Adrenal gland (tissue), 19 donors: ENCODE measurements around the gene SPZ1. TPM values are rescaled to one million over a fixed set of nuclear protein-coding genes. Genes with fewer than 3 reads are reported as not detected.
"Not testable (repeated sequence)": the region's sequence is repeated elsewhere in the genome, so short reads cannot be mapped to it uniquely, and the experiment has no call there.

Source experiments
- DNase-seq, 7 donors: peaks; one replicate each; pipeline ENCODE4 v3.0.0-alpha.2; 2019 to 2020
- H3K27ac ChIP-seq, 5 donors: fragments of 200-600 bp; sonication (generic) in 4 of 5; 1 replicate in 3 of 5; 2 replicates in 2 of 5; pipeline versions ENCODE4 v1.5.1 to v1.8.0; 2016 to 2020; ENCODE audit warnings: mild to moderate bottlenecking in 1 of 5
- H3K27me3 ChIP-seq: fragments of 200-600 bp; 2 replicates; pipeline ENCODE4 v1.8.0; 2021
- H3K36me3 ChIP-seq, 2 donors: fragments of 200-600 bp; replicated peaks in 1 of 2; 1 replicate in 1 of 2; 2 replicates in 1 of 2; pipeline versions ENCODE4 v1.5.1 to v1.8.0; 2018 to 2022
- H3K4me1 ChIP-seq, 2 donors: fragments of 200-600 bp; replicated peaks in 1 of 2; 1 replicate in 1 of 2; 2 replicates in 1 of 2; pipeline versions ENCODE4 v1.5.1 to v1.8.0; 2018 to 2021
- H3K4me3 ChIP-seq, 4 donors: fragments of 200-600 bp; sonication (generic) in 3 of 4; one replicate each; pipeline ENCODE4 v1.5.1; 2016 to 2018
- H3K9me3 ChIP-seq, 3 donors: fragments of 200-600 bp; sonication (generic) in 1 of 3; replicated peaks in 1 of 3; 1 replicate in 2 of 3; 2 replicates in 1 of 3; pipeline versions ENCODE4 v1.5.1 to v1.8.0; 2016 to 2021
- CTCF ChIP-seq, 6 experiments: fragments of 450-650 bp in 4 of 6; fragments of 200-600 bp in 2 of 6; sonication (generic) in 1 of 6; IDR thresholded peaks; 1 replicate in 5 of 6; 2 replicates in 1 of 6; pipeline versions ENCODE4 v1.5.1 to v1.8.0; 2016 to 2021; ENCODE audit warnings: antibody characterized with exemption in 6 of 6, mild to moderate bottlenecking in 2 of 6, moderate library complexity in 1 of 6
- POLR2A ChIP-seq, 2 donors: fragments of 450-650 bp; IDR thresholded peaks; one replicate each; pipeline ENCODE4 v1.6.1; 2017; ENCODE audit warnings: antibody characterized with exemption in 2 of 2, mild to moderate bottlenecking in 2 of 2, moderate library complexity in 1 of 2
- WGBS, 4 donors: extraction: QIAGEN DNeasy Blood & Tissue Kit in 2 of 4; methylation state at CpG; one replicate each; pipeline versions ENCODE4 v1.1.5 to v1.1.7; 2013 to 2017; 5-methylcytosine and 5-hydroxymethylcytosine counted together
- intact Hi-C, 2 donors: fragments of 100-400 bp; cut with DNase I; formaldehyde crosslinking; loops; one replicate each; pipeline versions ENCODE4 v1.14.1 to v1.15.0; 2022 to 2023
- long read RNA-seq, 10 donors: library from polyadenylated mRNA in 3 of 10; unstranded in 2 of 10; stranded (forward) in 1 of 10; transcript quantifications; one replicate each; pipeline ENCODE4 v2.0.0 and lab custom pipeline, GENCODE V29; 2021 to 2026
- polyA plus RNA-seq, 3 donors: library from polyadenylated mRNA; stranded (reverse); fragments of 200-250 nt in 2 of 3; fragments of 350-450 nt in 1 of 3; fragmentation: Illumina TruSeq in 1 of 3; extraction: RNeasy Lipid Tissue Mini Kit (QIAGEN cat#74804) in 1 of 3; gene quantifications; one replicate each; pipeline ENCODE4 v1.2.3, GENCODE V29; 2013 to 2014
- total RNA-seq, 9 donors: library from RNA; depleted of rRNA in 4 of 9; stranded (reverse); fragments of >200 nt in 4 of 9; fragments of 120-200 nt in 1 of 9; fragmentation: NEBNext Ultra II Directional in 1 of 9; extraction: Animal tissue kit (Norgen Biotek cat#: 25700) in 1 of 9; gene quantifications; one replicate each; pipeline versions ENCODE4 v1.1.0 to v1.2.4, GENCODE V29; 2013 to 2023
- donor health status: healthy with polysubstance abuse.
- donor health status: Bipolar disorder and iron deficiency.
- donor health status: DM: yes; HTN: yes; CAD: no.
- donor health status: DM: no; HTN: no; CAD: no.
- donor health status: DM: no; HTN: no; CAD: no.
- donor health status: DM: yes; HTN: yes; CAD: no.

SPZ1 gene
- total RNA-seq (not detected), polyA plus RNA-seq (not detected)
- long read RNA-seq, donor 1: 0 reads
- long read RNA-seq, donor 2: 0 reads
- long read RNA-seq, donor 3: 0 reads
- long read RNA-seq, donor 4: 0 reads
- long read RNA-seq, donor 5: 0 reads
- long read RNA-seq, donor 6: 0 reads
- long read RNA-seq, donor 7: 0 reads
- long read RNA-seq, donor 8: 0 reads
- long read RNA-seq, donor 9: 0 reads
- long read RNA-seq, donor 10: 0 reads

- intact Hi-C loops: no loop called here
- TF ChIP-seq POLR2A (IDR thresholded peaks at IDR 0.05): no peak
- TF ChIP-seq CTCF (IDR thresholded peaks at IDR 0.05): no peak
Measured at GRCh38 chr5:80319702-80320101, at the start of gene SPZ1. TSS of gene SPZ1 (plus strand) at chr5:80320002. CDS start at chr5:80320216, 214 bp downstream.

GRCh38 chr5:80270543-80270942 is 49.3 kb upstream of the SPZ1 start:
- not testable (repeated sequence) for H3K4me1 ChIP-seq, H3K9me3 ChIP-seq, DNase-seq, H3K27me3 ChIP-seq, H3K27ac ChIP-seq, H3K4me3 ChIP-seq, H3K36me3 ChIP-seq
- intact Hi-C loops: loop anchor here in 1 of 2 donors (10.0 kb wide), 1 partner anchor 176 kb away; no protein-coding TSS in a partner anchor
- 77 to 91% (median 88%) methylated on average over 2 of the region's 2 CpGs for WGBS, 4 donors

More at GRCh38 chr5:80319702-80320101, at the start of gene SPZ1:
- Histone ChIP-seq H3K9me3 (no peaks in the 10 kb centered on the region), H3K27me3 (no peaks in the 10 kb centered on the region), H3K36me3 (no peaks in the 10 kb centered on the region), H3K27ac (no peak within 1 kb of the TSS), H3K4me3 (no peak within 1 kb of the TSS), H3K4me1 (no peaks in the 10 kb centered on the region)
- WGBS, 4 donors: 63 to 91% (median 79%) methylated on average over 2 of the region's 2 CpGs
- DNase-seq: no peak

GRCh38 chr5:80275347-80275746 is 44.5 kb upstream of the SPZ1 start:
- DNase-seq: peak in 1 of 7 donors; percentile 27
- intact Hi-C loops: loop anchor here in 1 of 2 donors (10.0 kb wide), 1 partner anchor 181 kb away; no protein-coding TSS in a partner anchor
- Histone ChIP-seq H3K9me3 (no peaks in the 10 kb centered on the region), H3K27ac (no peak overlapping the region), H3K36me3 (no peaks in the 10 kb centered on the region), H3K4me1 (no peaks in the 10 kb centered on the region), H3K27me3 (no peaks in the 10 kb centered on the region), H3K4me3 (no peak overlapping the region)
- 79 to 86% (median 82%) methylated on average over 2 of the region's 2 CpGs for WGBS, 4 donors
- no peak for TF ChIP-seq POLR2A (IDR thresholded peaks at IDR 0.05)
- peak in 5 of 6 experiments; percentile 22 to 42 (median 33) for TF ChIP-seq CTCF (IDR thresholded peaks at IDR 0.05)

- Histone ChIP-seq H3K4me1 (no peaks in the 10 kb centered on the region), H3K27me3 (no peaks in the 10 kb centered on the region), H3K9me3 (no peaks in the 10 kb centered on the region), H3K4me3 (no peak overlapping the region), H3K36me3 (no peaks in the 10 kb centered on the region), H3K27ac (no peak overlapping the region)
- no peak for TF ChIP-seq CTCF (IDR thresholded peaks at IDR 0.05)
- no peak for TF ChIP-seq POLR2A (IDR thresholded peaks at IDR 0.05)
- no peak for DNase-seq
- intact Hi-C loops: loop anchor here in 1 of 2 donors (10.0 kb wide), 1 partner anchor 181 kb away; no protein-coding TSS in a partner anchor
Measured at GRCh38 chr5:80276186-80276585, 43.6 kb upstream of the SPZ1 start.

- TF ChIP-seq CTCF (IDR thresholded peaks at IDR 0.05) (no peak), POLR2A (IDR thresholded peaks at IDR 0.05) (no peak)
- no peak for DNase-seq
- 23 to 33% (median 27%) methylated on average over 2 of the region's 2 CpGs for WGBS, 4 donors
Measured at GRCh38 chr5:80277191-80277590, 42.6 kb upstream of the SPZ1 start.

More at GRCh38 chr5:80277191-80277590, 42.6 kb upstream of the SPZ1 start:
- no peaks in the 10 kb centered on the region for H3K27me3 ChIP-seq
- H3K9me3 ChIP-seq: no peaks in the 10 kb centered on the region
- H3K27ac ChIP-seq: no peak overlapping the region
- H3K36me3 ChIP-seq: no peaks in the 10 kb centered on the region
- no peaks in the 10 kb centered on the region for H3K4me1 ChIP-seq
- no peak overlapping the region for H3K4me3 ChIP-seq
- intact Hi-C loops: loop anchor here in 1 of 2 donors (10.0 kb wide), 1 partner anchor 182 kb away; no protein-coding TSS in a partner anchor
